Lung (tissue), 12 donors: ENCODE data around the gene USP8. TPM values are rescaled to one million over a fixed set of nuclear protein-coding genes. Genes with fewer than 3 reads are reported as not detected.

Experiments
- ATAC-seq: fragments of 200-7000 bp; cut with Tn5 transposase; one replicate; pipeline ENCODE4 v1.9.1; 2020; ENCODE audit warnings: moderate number of reproducible peaks; ENCODE audit not compliant: insufficient read depth, low FRiP score
- DNase-seq, 3 donors: peaks; one replicate each; pipeline ENCODE4 v3.0.0-alpha.2; 2013 to 2017
- H3K27ac ChIP-seq, 2 donors: one replicate each; pipeline ENCODE4 v1.5.1; 2013; ENCODE audit warnings: mild to moderate bottlenecking in 2 of 2, moderate library complexity in 2 of 2, control low read depth in 1 of 2, inconsistent platforms in 1 of 2, low read depth in 1 of 2, low read length in 1 of 2
- H3K27me3 ChIP-seq, 3 donors: one replicate each; pipeline ENCODE4 v1.5.1; 2013; ENCODE audit warnings: low read length in 2 of 3; ENCODE audit not compliant: control insufficient read depth in 3 of 3, insufficient read depth in 3 of 3
- H3K36me3 ChIP-seq, 4 donors: one replicate each; pipeline ENCODE4 v1.5.1; 2013; ENCODE audit warnings: low read length in 4 of 4, mild to moderate bottlenecking in 1 of 4, moderate library complexity in 1 of 4; ENCODE audit not compliant: control insufficient read depth in 4 of 4, insufficient read depth in 4 of 4
- H3K4me1 ChIP-seq, 5 donors: one replicate each; pipeline ENCODE4 v1.5.1; 2013; ENCODE audit warnings: low read length in 5 of 5, mild to moderate bottlenecking in 2 of 5, moderate library complexity in 1 of 5; ENCODE audit not compliant: control insufficient read depth in 5 of 5, insufficient read depth in 5 of 5
- H3K4me3 ChIP-seq: one replicate; pipeline ENCODE4 v1.5.1; 2013; ENCODE audit warnings: mild to moderate bottlenecking, control low read depth, moderate library complexity
- H3K9ac ChIP-seq, 2 donors: one replicate each; pipeline ENCODE4 v1.5.1; 2013; ENCODE audit warnings: low read length in 2 of 2, control low read depth in 1 of 2; ENCODE audit not compliant: insufficient read depth in 1 of 2
- H3K9me3 ChIP-seq, 4 donors: one replicate each; pipeline ENCODE4 v1.5.1; 2013; ENCODE audit warnings: low read length in 3 of 4, mild to moderate bottlenecking in 1 of 4, moderate library complexity in 1 of 4; ENCODE audit not compliant: control insufficient read depth in 4 of 4, insufficient read depth in 3 of 4
- WGBS, 2 donors: extraction: QIAGEN DNeasy Blood & Tissue Kit; methylation state at CpG; one replicate each; pipeline ENCODE4 v1.1.7; 2013; 5-methylcytosine and 5-hydroxymethylcytosine counted together
- polyA plus RNA-seq, 2 donors: library from polyadenylated mRNA; stranded (reverse); fragments of 200-250 nt; gene quantifications; one replicate each; pipeline ENCODE4 v1.2.1, GENCODE V29; 2013
- total RNA-seq, 2 donors: library from RNA; depleted of rRNA in 1 of 2; stranded (reverse); fragments of >200 nt in 1 of 2; gene quantifications; one replicate each; pipeline ENCODE4 v1.2.1, GENCODE V29; 2014 to 2021
- TF ChIP-seq, protein P1 (sequence below): IDR thresholded peaks from 2 replicates; pipeline ENCODE4 v1.5.1; 2012; ENCODE audit warnings: mild to moderate bottlenecking; ENCODE audit errors: control extremely low read depth, extremely low read depth
- donor health status: control.
- donor health status: control.
- donor health status: Bipolar disorder and iron deficiency.
- donor health status: healthy.
- donor health status: DM: yes; HTN: yes; CAD: no.

The USP8 gene
- total and polyA plus RNA-seq, 4 donors, result 14.0 to 92.1 (median 41.3) TPM

DNA sequence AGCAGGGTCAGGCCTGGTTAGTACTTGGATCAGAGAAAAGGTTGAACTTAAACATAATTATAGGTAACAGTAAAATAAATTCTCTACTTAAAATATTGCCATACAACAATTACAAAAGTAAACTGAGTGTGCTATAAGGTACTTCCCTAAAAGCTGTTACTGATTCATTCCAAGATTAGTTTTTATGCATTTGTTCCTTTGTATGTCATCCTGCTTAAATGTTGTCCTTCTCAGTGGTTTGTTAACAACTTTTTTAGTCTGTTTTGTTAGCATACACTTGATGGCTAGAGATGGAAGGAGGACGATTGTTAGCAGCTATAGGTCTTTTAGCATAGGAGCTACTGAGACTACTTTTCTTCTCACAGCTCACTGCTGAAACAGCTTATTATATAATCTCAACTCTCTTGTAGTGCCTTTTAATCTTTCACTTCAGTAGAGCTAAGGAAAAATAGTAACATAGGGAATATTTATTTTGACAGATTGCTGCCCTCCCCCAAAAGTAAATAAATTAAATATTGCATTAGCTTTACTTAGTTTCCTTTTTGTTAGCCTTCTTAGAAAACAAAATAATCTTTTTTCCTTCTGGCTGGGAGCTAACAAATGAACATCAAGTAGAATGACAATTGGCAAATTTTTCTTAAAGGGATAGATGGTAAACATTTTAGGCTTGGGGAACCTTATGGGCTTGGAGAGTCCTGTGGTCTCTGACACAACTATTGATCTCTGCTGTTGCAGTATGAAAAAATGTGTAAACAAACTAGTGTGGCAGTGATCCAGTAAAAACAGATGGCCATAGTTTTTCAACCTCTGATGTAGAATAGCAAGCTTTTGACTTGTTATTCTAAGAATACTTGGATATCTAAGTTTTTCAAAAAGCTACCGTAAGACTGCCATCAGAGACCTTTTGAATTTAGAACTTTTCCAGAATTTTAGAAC lies 39.5 kb downstream of the USP8 start:
- ATAC-seq, result no peak
- Histone ChIP-seq H3K4me3 (no peak overlapping the region), H3K9me3 (no peaks in the 10 kb centered on the region)

DNA sequence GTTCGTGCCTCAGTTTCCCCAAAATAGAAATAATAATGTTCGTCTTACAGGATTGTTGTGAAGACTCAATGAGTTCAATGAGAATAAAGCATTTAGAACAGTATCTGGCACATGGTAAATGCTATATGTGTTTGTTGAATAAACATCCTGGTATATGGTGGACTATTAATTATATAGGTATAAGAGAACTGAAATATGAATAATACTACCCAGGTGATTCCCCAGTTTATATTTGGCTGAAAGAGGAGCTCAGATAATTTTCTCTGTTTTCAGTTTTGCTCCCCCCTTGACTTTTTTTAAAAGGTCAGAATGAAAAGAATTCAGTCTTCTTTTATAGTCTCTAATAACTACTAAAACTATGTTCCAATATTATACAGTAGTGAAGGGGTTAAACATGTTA lies 46.9 kb downstream of the USP8 start:
- no peaks in the 10 kb centered on the region for H3K9me3 ChIP-seq
- no peak overlapping the region for H3K27ac ChIP-seq
- 97 to 98% methylated on average over 2 of the region's 2 CpGs for WGBS, 2 donors
- peaks cover 6 to 25% (median 16%) of the 10 kb centered on the region in 4 donors for H3K36me3 ChIP-seq
- no peaks in the 10 kb centered on the region for H3K4me1 ChIP-seq
- no peaks in the 10 kb centered on the region for H3K27me3 ChIP-seq
- ATAC-seq, result no peak
- TF ChIP-seq, protein P1, sequence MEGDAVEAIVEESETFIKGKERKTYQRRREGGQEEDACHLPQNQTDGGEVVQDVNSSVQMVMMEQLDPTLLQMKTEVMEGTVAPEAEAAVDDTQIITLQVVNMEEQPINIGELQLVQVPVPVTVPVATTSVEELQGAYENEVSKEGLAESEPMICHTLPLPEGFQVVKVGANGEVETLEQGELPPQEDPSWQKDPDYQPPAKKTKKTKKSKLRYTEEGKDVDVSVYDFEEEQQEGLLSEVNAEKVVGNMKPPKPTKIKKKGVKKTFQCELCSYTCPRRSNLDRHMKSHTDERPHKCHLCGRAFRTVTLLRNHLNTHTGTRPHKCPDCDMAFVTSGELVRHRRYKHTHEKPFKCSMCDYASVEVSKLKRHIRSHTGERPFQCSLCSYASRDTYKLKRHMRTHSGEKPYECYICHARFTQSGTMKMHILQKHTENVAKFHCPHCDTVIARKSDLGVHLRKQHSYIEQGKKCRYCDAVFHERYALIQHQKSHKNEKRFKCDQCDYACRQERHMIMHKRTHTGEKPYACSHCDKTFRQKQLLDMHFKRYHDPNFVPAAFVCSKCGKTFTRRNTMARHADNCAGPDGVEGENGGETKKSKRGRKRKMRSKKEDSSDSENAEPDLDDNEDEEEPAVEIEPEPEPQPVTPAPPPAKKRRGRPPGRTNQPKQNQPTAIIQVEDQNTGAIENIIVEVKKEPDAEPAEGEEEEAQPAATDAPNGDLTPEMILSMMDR, result no peak
- no peak for DNase-seq
- H3K4me3 ChIP-seq, result no peak overlapping the region
- no peak overlapping the region for H3K9ac ChIP-seq

More for the DNA sequence above, 39.5 kb downstream of the USP8 start:
- Histone ChIP-seq H3K9ac (no peak overlapping the region), H3K36me3 (peaks cover 3 to 17% (median 14%) of the 10 kb centered on the region in 4 donors), H3K27ac (no peak overlapping the region), H3K4me1 (peaks cover 0 to 14% (median 6%) of the 10 kb centered on the region in 5 donors), H3K27me3 (no peaks in the 10 kb centered on the region)
- 63 to 78% methylated on average over 2 of the region's 2 CpGs for WGBS, 2 donors
- DNase-seq, result peak in 2 of 3 donors; percentile 80 to 82
- TF ChIP-seq, protein P1, result no peak

GRCh38 chr15:50476143-50476542 lies 51.9 kb downstream of the USP8 start:
- Histone ChIP-seq H3K4me3 (no peak overlapping the region), H3K36me3 (peaks cover 12 to 41% (median 17%) of the 10 kb centered on the region in 4 donors), H3K9ac (no peak overlapping the region), H3K9me3 (no peaks in the 10 kb centered on the region), H3K27me3 (no peaks in the 10 kb centered on the region), H3K27ac (no peak overlapping the region), H3K4me1 (no peaks in the 10 kb centered on the region)
- 97% methylated on average over 12 of the region's 12 CpGs for WGBS, 2 donors
- ATAC-seq (no peak), DNase-seq (no peak)
- TF ChIP-seq, protein P1, result no peak
